NCI-H510A treated with DMSO at 0.1 percent for 48 hours (cell line): ENCODE data around the gene TSHZ2.
A peak's percentile ranks its signal among the peaks of the same experiment; 100 is the strongest.
"Not testable (repeated sequence)": the region's sequence is repeated elsewhere in the genome, so short reads cannot be mapped to it uniquely, and the experiment has no call there.

Experiments
- DNase-seq: peaks from one replicate; lab custom pipeline; 2025; lab: John Stamatoyannopoulos, UW

The TSHZ2 gene

GRCh38 chr20:52964131-52964530, 8.0 kb upstream of the TSHZ2 start:
- DNase-seq: no peak

DNA sequence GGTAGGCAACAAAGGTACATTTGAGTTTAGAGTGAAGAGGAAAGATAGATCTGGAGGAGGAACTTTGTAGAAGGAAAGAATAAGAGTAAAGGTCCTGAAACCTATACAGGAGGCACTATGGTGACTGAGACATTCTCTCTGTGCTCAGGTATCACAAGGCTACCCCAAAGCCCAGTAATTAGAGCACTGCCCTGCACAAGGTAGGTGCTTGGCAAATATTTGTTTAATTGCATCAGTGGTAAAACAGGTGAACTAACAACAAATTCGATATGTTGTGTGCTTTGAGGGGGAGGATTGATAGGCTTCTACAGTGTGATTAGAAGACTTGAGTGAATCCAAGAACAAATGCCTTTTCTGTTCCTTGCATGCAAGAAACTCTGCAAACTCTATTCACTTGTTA, 6.8 kb upstream of the TSHZ2 start:
- DNase-seq: peak; percentile 90

DNA sequence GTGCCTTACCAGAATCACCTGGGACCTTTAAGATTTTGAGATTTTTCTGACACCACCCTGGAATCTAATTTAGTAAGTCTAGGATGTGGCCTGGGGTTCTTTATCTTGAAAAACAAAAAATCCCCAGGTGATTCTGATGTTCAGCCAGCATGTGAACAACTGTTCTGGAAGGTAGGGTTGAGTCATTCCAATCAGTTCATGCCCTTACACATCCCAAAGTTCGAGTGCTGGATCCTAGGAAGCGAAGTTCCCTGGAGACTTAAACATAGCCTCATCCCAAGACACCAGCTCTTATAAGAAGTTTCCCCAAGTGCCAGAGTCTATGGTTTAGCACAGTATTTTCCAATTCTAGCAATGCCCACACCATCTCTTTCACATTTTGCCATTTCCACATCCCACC, 6.3 kb upstream of the TSHZ2 start:
- DNase-seq: no peak

- not testable (repeated sequence) for DNase-seq
Observed at GRCh38 chr20:52966543-52966942, 5.6 kb upstream of the TSHZ2 start.

DNA sequence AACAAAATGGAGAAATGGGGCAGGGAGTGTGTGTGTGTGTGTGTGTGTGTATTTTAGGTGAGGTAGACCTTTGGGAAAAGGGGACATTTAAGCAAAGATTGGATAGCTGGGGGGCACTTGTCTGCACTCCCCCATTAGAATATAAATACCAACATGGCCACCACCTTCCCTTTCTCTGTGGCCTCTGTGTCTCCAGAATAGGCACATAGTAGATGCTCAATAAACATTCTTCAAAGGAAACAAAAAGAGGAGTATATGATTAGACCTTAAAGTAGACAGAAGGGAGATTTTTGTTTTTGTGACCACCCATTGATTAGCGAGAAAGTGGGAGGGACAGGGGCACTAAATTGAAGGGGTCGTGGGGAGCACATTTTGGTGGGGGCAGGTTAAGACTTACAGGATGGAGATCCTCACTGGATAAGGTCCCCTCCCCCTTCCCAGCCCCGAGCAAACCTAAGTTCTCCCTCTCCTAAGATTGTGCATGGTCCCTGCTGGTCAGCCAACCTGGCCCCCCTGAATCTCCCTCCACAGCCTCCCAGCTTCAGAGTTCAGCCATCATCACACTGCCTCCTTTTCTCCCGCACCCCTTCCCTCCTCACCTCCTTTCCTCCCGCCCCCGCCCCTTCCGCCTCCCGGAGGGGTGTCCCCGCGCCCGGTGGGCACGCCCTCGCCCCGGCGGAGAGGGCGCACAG, 514 bp upstream of the TSHZ2 start:
- no peak for DNase-seq

- DNase-seq: peak; percentile 63
Observed at GRCh38 chr20:52972965-52973819, 1.0 kb downstream of the TSHZ2 start.

GRCh38 chr20:52974179-52974594, 2.0 kb downstream of the TSHZ2 start:
- DNase-seq: no peak

DNA sequence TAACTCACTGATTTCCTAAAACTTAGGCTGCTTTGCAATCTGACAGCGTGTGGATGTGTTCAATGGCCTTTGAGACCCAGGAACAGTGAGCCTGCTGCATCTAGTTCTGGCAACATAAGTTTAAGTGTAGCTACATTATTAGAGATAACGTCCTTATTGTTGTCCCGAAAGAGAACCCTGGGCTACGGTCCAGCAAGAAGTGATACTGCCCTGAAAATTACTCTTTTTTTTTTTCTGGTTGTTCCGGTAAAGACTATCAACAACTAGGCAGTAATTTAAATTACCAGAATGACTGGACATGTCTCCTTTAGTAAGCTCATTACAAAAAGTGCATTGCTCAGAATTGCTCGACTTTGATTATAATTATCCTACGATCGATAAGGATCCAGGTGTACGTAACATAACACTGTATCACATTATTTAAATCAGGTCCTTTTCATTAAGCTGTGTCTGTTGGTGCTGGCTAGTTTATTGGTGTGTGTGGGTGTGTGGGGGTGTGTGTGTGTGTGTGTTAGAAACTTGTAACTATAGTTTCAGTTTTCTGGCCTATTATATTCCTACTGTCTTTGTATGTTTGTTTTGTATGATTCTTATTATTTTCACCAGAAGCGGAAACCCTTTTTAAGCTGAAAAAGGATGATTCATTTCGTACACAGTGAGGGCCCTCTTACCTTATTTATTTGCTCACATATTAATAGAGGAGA, 3.0 kb downstream of the TSHZ2 start:
- DNase-seq: no peak

- no peak for DNase-seq
Observed at GRCh38 chr20:52975803-52976531, 3.8 kb downstream of the TSHZ2 start.

DNA sequence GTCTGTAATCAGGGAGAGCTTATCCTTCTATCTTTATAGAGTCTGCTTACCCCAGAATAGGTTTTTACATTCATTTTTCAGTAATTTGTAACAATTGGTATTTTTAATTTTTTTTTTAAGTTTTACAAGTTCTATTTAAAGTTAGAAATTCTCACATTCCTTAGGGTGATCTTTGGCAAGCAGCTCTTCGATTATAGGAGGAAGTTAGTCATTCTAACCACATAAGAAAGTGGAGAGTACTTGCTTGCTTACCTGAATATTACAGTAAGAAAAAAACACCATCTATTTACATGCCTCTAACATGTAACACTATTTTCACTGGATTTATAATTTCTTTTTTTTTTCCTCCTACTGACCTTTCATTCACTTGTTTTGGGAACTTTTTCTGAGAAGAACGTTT, 6.7 kb downstream of the TSHZ2 start:
- no peak for DNase-seq

DNA sequence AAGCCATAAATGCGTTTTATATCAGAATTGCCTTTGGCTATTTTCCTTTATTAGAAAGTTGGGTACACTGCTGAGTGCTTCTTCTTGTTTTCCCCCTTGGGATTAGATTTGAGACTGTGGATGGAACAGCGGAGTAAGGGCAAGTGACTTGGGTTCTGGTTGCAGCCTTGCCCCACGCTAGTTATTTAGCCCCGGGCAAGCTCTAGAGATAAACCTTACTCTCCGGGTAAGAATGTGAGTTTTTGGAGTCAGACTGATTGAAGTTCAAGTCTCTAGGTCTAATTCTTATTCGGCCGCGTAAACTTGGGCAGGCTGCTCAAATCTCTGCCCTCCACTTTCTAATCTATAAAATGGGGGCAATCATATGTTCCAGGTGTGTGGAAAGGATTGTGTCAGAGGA, 8.9 kb downstream of the TSHZ2 start:
- DNase-seq: no peak

GRCh38 chr20:52983726-52984450, 11.7 kb downstream of the TSHZ2 start:
- DNase-seq: no peak

DNA sequence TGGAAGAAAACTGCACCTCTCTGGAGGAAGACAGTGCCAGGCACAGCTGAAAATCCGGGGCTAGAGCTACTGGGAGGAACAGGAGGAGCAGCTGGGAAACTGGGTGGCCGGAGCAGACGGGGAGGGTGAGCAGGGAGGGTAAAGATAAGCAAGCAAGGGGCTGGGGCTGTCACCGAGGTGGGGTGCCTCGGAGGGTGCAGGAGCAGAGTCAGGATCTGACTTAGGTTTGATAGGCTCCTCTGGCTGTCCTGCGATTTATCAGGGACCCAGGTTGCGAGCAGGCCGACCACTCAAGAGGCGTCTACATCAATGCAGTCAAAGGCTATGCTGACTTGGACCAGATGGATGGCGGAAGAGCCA, 12.3 kb downstream of the TSHZ2 start:
- no peak for DNase-seq

GRCh38 chr20:52985687-52986086, 13.5 kb downstream of the TSHZ2 start:
- no peak for DNase-seq

- no peak for DNase-seq
Observed at GRCh38 chr20:52987295-52987694, 15.1 kb downstream of the TSHZ2 start.

- no peak for DNase-seq
Observed at GRCh38 chr20:52991830-52992229, 19.7 kb downstream of the TSHZ2 start.

- DNase-seq: no peak
Observed at GRCh38 chr20:52992632-52993031, 20.5 kb downstream of the TSHZ2 start.

- DNase-seq: no peak
Observed at GRCh38 chr20:52993076-52993475, 20.9 kb downstream of the TSHZ2 start.

DNA sequence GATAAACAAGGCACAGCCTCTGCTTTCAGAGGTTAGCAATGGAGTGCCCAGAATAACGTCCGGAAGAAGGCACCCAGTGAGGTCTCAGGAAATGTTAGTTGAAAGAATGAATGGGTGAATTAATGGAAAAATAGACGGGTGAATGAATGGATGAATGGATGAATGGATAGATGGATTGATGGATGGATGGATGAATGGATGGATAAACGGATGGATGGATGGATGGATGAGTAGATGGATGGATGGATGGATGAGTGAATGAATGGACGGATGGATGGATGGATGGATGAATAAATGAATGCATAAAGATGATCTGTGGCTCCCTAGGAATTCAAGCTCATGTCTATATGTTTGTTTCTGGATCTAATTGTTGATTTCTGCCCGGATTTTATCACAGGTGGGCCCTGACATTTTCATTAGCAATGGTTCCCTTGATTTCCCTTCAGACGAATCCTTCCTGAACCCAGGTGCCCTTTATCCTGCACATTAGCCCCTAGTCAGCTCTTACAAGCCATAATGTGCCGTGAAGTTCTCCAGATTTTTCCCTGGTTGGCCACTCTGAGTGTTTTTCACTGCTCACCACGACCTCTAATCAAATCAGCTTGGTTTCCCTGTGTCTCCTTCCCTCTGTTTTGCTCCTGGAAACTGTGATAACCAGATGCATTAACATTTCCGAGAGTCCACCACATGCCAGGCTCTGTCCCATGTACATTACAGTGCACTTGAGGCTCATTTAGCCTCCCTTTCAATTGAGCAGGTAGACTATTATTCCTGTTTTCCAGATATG, 22.2 kb downstream of the TSHZ2 start:
- no peak for DNase-seq

GRCh38 chr20:52996130-52996529, 24.0 kb downstream of the TSHZ2 start:
- DNase-seq: no peak

DNA sequence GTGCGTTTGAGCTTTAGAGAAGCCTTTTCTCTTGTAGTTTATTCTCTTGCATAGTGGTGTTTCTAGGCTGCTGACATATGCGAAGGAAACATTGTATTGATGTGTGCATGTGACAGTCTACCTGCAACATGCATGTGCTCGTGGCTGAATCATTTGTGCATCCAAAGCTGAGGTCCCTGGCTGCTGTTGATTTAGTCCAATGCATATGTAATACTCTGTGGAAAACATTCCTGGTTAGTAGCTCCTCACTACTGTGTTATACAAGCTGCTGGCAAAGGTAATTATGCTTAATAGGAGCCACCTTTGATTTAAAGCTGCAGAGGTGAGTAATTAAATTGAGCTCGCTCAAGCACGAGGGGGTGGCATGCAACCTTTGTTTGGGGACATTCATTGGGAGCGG, 24.5 kb downstream of the TSHZ2 start:
- no peak for DNase-seq
